A673 (cell line): ENCODE measurements around the gene CRISPLD2. TPM values are rescaled to one million over a fixed set of nuclear protein-coding genes. Genes with fewer than 3 reads are reported as not detected.

Experiments
- BruUV-seq: library from RNA; stranded (reverse); fragments of 400-500 nt; replicated peaks from 2 replicates; lab custom pipeline; 2021; lab: Mats Ljungman, UMichigan
- CTCF ChIA-PET: fragments of 300-600 bp; sonication (Branson Sonifier 250); formaldehyde crosslinking; loops from one replicate; lab custom pipeline; 2022; ENCODE audit warnings: antibody characterized with exemption; lab: Charles Lee
- POLR2A ChIA-PET: fragments of 300-600 bp; sonication (Branson Sonifier 250); formaldehyde crosslinking; loops from one replicate; lab custom pipeline; 2022; ENCODE audit warnings: antibody characterized with exemption; ENCODE audit not compliant: low non-redundant PET; lab: Charles Lee
- DNase-seq: peaks from one replicate; pipeline ENCODE4 v3.0.0-alpha.2; 2015; ENCODE audit warnings: low spot score
- H3K27ac ChIP-seq: fragments of 200-600 bp; sonication (generic); 2 replicates; pipeline ENCODE4 v1.5.1; 2016; ENCODE audit warnings: mixed run types, low read depth, mild to moderate bottlenecking, mixed read lengths, antibody characterized with exemption, low read length; ENCODE audit not compliant: poor library complexity, severe bottlenecking
- H3K27me3 ChIP-seq: fragments of 200-600 bp; sonication (generic); replicated peaks from 2 replicates; pipeline ENCODE4 v1.6.1; 2017; ENCODE audit warnings: mixed run types, low read depth, mild to moderate bottlenecking, mixed read lengths, antibody characterized with exemption, low read length; ENCODE audit not compliant: insufficient read depth, poor library complexity
- H3K36me3 ChIP-seq: fragments of 200-600 bp; sonication (generic); 2 replicates; pipeline ENCODE4 v1.6.1; 2016; ENCODE audit warnings: mixed run types, mild to moderate bottlenecking, mixed read lengths, antibody characterized with exemption, low read length; ENCODE audit not compliant: insufficient read depth, poor library complexity, severe bottlenecking
- H3K4me1 ChIP-seq: fragments of 200-600 bp; sonication (generic); 2 replicates; pipeline ENCODE4 v1.6.1; 2017; ENCODE audit warnings: mixed run types, mild to moderate bottlenecking, mixed read lengths, antibody characterized with exemption, low read length; ENCODE audit not compliant: insufficient read depth, poor library complexity, severe bottlenecking
- H3K4me3 ChIP-seq: fragments of 200-600 bp; sonication (generic); 2 replicates; pipeline ENCODE4 v1.5.1; 2016; ENCODE audit warnings: low read depth, mixed run types, mild to moderate bottlenecking, mixed read lengths, low read length; ENCODE audit not compliant: poor library complexity, severe bottlenecking
- H3K9me3 ChIP-seq: fragments of 200-600 bp; sonication (generic); 2 replicates; pipeline ENCODE4 v1.6.1; 2016; ENCODE audit warnings: mixed run types, low read depth, mild to moderate bottlenecking, mixed read lengths, antibody characterized with exemption, low read length; ENCODE audit not compliant: poor library complexity, severe bottlenecking
- EZH2 ChIP-seq: fragments of 200-600 bp; sonication (generic); IDR thresholded peaks from 2 replicates; pipeline ENCODE4 v1.6.1; 2017; ENCODE audit warnings: borderline replicate concordance, low read depth, mild to moderate bottlenecking, mixed read lengths, antibody characterized with exemption, low read length; ENCODE audit not compliant: poor library complexity, severe bottlenecking
- intact Hi-C: fragments of 100-400 bp; cut with micrococcal nuclease; formaldehyde crosslinking; loops from one replicate; pipeline ENCODE4 v1.10.0; 2022; ENCODE audit not compliant: unreplicated experiment
- total RNA-seq: library from RNA; stranded (reverse); gene quantifications from 2 replicates; pipeline ENCODE4 v1.2.3, GENCODE V29; 2021
- TF ChIP-seq, protein P1 (sequence below): fragments of 300-800, 200-600 bp; sonication (generic); conservative IDR thresholded peaks from 2 replicates; pipeline ENCODE4 v1.5.1; 2017; ENCODE audit warnings: low read depth, mild to moderate bottlenecking, antibody characterized with exemption, low read length, moderate library complexity, mixed read lengths

The CRISPLD2 gene
- total RNA-seq, 1 experiment from 2014 or later = 0.32 TPM

DNA sequence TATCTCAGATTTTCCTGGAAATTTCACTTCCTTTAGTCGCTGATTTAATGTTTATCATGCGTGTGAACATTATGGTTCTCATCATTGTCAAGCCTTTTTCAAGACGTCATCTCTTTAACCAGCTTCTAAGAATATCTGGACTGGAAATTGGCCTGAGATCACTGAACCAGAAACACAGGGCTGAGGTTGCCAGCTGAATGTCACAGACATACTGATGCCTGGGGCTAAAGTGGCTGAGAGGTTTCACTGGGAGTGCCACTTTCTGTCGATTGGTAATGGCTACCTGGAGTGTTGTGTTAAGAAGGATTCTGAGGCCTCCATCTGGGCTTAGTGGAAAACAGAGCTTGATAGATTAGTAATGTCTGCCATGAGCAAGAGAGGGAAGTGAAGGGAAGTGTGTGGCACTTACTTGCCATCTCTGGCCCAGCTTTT, 54.2 kb downstream of the CRISPLD2 start:
- BruUV-seq = no TSS peak
- no peaks in the 10 kb centered on the region for H3K9me3 ChIP-seq
- H3K4me1 ChIP-seq = no peaks in the 10 kb centered on the region
- H3K4me3 ChIP-seq = no peak overlapping the region
- intact Hi-C loops = no loop called here
- TF ChIP-seq EZH2 = no peak
- TF ChIP-seq, protein P1, sequence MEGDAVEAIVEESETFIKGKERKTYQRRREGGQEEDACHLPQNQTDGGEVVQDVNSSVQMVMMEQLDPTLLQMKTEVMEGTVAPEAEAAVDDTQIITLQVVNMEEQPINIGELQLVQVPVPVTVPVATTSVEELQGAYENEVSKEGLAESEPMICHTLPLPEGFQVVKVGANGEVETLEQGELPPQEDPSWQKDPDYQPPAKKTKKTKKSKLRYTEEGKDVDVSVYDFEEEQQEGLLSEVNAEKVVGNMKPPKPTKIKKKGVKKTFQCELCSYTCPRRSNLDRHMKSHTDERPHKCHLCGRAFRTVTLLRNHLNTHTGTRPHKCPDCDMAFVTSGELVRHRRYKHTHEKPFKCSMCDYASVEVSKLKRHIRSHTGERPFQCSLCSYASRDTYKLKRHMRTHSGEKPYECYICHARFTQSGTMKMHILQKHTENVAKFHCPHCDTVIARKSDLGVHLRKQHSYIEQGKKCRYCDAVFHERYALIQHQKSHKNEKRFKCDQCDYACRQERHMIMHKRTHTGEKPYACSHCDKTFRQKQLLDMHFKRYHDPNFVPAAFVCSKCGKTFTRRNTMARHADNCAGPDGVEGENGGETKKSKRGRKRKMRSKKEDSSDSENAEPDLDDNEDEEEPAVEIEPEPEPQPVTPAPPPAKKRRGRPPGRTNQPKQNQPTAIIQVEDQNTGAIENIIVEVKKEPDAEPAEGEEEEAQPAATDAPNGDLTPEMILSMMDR = no peak
- ChIA-PET CTCF (no interaction called here), POLR2A (interaction anchor here (0.6 kb wide), 1 partner anchor 8 kb away, joined by 10 read pairs; no protein-coding TSS in a partner anchor)
- DNase-seq = no peak
- H3K36me3 ChIP-seq = no peaks in the 10 kb centered on the region
- H3K27ac ChIP-seq = no peak overlapping the region
- H3K27me3 ChIP-seq = no peaks in the 10 kb centered on the region

DNA sequence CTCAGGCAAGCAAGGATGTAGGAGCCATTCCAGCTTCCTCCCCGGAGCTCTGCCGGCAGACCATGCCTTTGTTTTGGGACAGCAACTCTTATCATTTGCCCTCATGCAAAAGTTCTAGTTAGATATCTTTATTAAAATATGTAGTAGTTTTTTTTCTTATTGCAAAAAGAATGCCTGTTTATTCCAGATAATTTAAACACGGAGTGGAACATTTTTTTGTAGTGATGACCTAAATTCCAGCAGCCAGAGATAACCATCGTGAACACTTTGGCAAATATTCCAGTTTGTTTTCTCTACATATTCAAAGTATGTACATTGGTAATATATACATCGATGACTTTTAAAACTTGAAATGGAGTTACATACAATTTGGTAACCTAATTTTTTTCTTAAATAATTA, 54.8 kb downstream of the CRISPLD2 start:
- no peak overlapping the region for H3K4me3 ChIP-seq
- H3K9me3 ChIP-seq = no peaks in the 10 kb centered on the region
- no peaks in the 10 kb centered on the region for H3K27me3 ChIP-seq
- no TSS peak for BruUV-seq
- no peak overlapping the region for H3K27ac ChIP-seq
- ChIA-PET CTCF (no interaction called here), POLR2A (no interaction called here)
- TF ChIP-seq, protein P1 = no peak
- TF ChIP-seq EZH2 = no peak
- DNase-seq = no peak
- no peaks in the 10 kb centered on the region for H3K4me1 ChIP-seq
- H3K36me3 ChIP-seq = no peaks in the 10 kb centered on the region
- intact Hi-C loops = no loop called here

DNA sequence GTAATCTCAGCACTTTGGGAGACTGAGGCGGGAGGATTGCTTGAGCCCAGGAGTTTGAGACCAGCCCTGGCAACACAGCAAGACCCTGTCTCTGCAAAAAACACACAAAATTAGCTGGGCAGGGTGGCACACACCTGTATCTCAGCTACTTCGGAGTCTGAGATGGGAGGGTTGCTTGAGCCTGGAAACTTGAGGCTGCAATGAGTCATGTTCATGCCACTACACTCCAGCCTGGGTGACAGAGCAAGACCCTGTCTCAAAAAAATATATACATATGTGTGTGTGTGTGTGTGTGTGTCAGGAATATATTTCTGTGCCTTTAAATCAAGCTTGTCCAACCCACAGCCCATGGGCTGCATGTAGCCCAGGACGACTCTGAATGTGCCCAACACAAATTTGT, 55.2 kb downstream of the CRISPLD2 start:
- H3K9me3 ChIP-seq = no peaks in the 10 kb centered on the region
- H3K27me3 ChIP-seq = no peaks in the 10 kb centered on the region
- no peak for DNase-seq
- intact Hi-C loops = no loop called here
- no peaks in the 10 kb centered on the region for H3K36me3 ChIP-seq
- ChIA-PET POLR2A (interaction anchor here (0.6 kb wide), 2 partner anchors 38 to 902 kb away, joined by 6 read pairs; no protein-coding TSS in a partner anchor), CTCF (no interaction called here)
- H3K4me3 ChIP-seq = no peak overlapping the region
- no TSS peak for BruUV-seq
- no peaks in the 10 kb centered on the region for H3K4me1 ChIP-seq
- TF ChIP-seq, protein P1 = no peak
- no peak for TF ChIP-seq EZH2
- H3K27ac ChIP-seq = no peak overlapping the region
